Ramos (cell line): ENCODE results near the gene CLEC18A.
"Not testable (repeated sequence)": the region's sequence is repeated elsewhere in the genome, so short reads cannot be mapped to it uniquely, and the experiment has no call there.

Experiments
- in situ Hi-C: fragments of 300-500 bp; cut with MboI; formaldehyde crosslinking; loops from one replicate; pipeline ENCODE4 v1.14.3; 2022; ENCODE audit warnings: low sequenced_read_pairs; ENCODE audit not compliant: unreplicated experiment

Gene CLEC18A

DNA sequence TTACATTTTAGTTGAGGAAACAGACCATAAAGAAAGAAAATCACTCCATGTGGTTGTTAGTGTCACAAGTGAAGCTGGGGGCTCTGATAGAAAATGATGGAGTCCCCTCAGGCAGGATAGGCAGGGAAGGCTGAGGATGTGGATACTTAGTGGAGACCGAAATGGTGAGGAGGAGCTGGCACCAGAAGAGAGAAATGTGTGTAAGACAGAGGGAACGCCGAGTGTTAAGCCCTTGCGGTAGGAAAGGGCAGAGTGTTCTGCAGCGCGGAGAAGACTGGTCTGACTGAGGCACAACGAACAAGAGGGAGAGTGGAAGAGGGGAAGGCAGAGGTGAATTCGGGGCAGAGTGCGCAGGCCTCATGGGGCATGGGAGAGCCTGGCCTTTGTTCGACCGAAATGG lies 61.2 kb downstream of the CLEC18A start:
- in situ Hi-C loops = not testable (repeated sequence)

- in situ Hi-C loops = not testable (repeated sequence)
These were observed 61.8 kb downstream of the CLEC18A start for GRCh38 chr16:70012951-70013350.
